ENCODE measurements around the gene CSE1L. TPM values are rescaled to one million over a fixed set of nuclear protein-coding genes. Genes with fewer than 3 reads are reported as not detected.

Gene CSE1L
- total and polyA plus RNA-seq, 8 donors, result 41.5 to 87.9 (median 75.8) TPM

DNA sequence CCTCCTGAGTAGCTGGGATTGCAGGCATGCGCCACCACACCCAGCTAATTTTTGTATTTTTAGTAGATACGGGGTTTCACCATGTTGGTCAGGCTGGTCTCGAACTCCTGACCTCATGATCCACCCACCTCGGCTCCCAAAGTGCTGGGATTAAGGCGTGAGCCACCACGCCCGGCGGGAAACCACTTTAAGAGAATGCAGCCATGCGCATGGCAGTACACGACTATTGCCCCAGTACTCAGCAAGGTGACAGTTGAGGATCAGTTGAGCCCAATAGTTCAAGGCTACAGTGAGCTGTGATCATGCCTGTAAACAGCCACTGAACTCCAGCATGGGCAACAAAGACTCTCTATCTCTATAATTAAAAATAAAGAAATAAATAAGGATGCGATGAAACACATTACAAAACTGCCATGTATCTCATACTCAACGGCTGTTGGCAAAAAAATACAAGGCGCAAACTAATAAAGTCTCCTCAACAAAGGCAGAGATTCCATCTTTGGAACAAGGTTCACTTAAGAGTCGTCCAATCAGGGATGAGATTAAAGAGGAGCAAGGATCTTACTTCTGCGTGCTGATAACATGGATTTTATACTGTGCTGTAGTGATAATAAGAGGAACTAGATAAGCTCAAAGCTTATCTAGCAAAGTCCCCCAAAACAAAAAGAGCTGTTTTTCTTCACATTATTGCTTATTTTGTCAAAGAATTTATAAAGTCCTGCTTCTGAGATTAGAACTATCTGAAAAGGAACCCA lies 90.9 kb downstream of the CSE1L start:
- Histone ChIP-seq H3K4me3 (no peak overlapping the region), H3K27ac (no peak overlapping the region), H3K36me3 (peaks cover 0 to 65% of the 10 kb centered on the region in 2 donors), H3K27me3 (no peaks in the 10 kb centered on the region), H3K9me3 (no peaks in the 10 kb centered on the region), H3K4me1 (peaks cover 0 to 15% of the 10 kb centered on the region in 2 donors)
- TF ChIP-seq, protein P1, sequence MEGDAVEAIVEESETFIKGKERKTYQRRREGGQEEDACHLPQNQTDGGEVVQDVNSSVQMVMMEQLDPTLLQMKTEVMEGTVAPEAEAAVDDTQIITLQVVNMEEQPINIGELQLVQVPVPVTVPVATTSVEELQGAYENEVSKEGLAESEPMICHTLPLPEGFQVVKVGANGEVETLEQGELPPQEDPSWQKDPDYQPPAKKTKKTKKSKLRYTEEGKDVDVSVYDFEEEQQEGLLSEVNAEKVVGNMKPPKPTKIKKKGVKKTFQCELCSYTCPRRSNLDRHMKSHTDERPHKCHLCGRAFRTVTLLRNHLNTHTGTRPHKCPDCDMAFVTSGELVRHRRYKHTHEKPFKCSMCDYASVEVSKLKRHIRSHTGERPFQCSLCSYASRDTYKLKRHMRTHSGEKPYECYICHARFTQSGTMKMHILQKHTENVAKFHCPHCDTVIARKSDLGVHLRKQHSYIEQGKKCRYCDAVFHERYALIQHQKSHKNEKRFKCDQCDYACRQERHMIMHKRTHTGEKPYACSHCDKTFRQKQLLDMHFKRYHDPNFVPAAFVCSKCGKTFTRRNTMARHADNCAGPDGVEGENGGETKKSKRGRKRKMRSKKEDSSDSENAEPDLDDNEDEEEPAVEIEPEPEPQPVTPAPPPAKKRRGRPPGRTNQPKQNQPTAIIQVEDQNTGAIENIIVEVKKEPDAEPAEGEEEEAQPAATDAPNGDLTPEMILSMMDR (IDR thresholded peaks at IDR 0.05), result no peak
- ATAC-seq (no peak), DNase-seq (no peak)
- intact Hi-C loops (cut with DNase I), result no loop called here

DNA sequence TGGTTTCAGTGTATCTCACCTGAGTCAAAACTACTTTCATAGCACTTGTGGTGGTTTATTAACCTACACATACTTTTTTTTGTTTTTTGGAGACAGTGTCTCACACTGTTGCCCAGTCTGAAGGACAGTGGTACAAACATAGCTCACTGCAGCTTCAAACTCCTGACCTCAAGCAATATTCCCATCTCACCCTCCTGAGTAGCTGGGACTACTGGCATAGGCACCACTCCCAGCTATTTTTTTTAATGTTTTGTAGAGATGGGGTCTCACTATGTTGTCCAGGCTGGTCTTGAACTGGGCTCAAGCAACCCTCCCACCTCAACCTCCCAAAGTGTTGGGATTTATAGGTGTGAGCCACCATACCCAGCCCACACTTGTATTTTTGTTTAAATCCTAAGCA lies 92.3 kb downstream of the CSE1L start:
- peaks cover 0 to 64% of the 10 kb centered on the region in 2 donors for H3K36me3 ChIP-seq
- TF ChIP-seq, protein P1 (IDR thresholded peaks at IDR 0.05), result no peak
- peaks cover 0 to 15% of the 10 kb centered on the region in 2 donors for H3K4me1 ChIP-seq
- no peaks in the 10 kb centered on the region for H3K27me3 ChIP-seq
- no peaks in the 10 kb centered on the region for H3K9me3 ChIP-seq
- intact Hi-C loops (cut with DNase I), result no loop called here
- DNase-seq (no peak), ATAC-seq (no peak)
- no peak overlapping the region for H3K27ac ChIP-seq
- H3K4me3 ChIP-seq, result no peak overlapping the region

DNA sequence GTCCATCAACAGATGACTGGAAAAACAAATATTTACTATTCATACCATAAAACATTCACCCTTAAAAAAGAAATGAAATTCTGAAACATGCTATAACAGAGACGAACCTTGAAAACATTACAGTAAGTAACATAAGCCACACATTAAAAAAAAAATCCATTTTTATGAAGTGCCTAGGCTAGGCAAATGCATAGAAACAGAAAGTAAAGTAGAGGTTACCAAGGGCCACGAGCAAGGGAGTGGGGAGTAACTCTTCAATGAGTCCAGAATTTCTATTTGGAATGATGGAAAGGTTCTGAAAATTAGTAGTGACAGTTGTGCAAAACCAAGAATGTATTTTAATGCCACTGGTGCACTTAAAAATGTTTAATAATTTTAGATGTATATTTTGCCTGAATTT lies 94.3 kb downstream of the CSE1L start:
- H3K27ac ChIP-seq, result no peak overlapping the region
- peaks cover 0 to 15% of the 10 kb centered on the region in 2 donors for H3K4me1 ChIP-seq
- H3K27me3 ChIP-seq, result no peaks in the 10 kb centered on the region
- TF ChIP-seq, protein P1 (IDR thresholded peaks at IDR 0.05), result no peak
- intact Hi-C loops (cut with DNase I), result no loop called here
- H3K9me3 ChIP-seq, result no peaks in the 10 kb centered on the region
- ATAC-seq (no peak), DNase-seq (no peak)
- H3K36me3 ChIP-seq, result peaks cover 0 to 62% of the 10 kb centered on the region in 2 donors
- no peak overlapping the region for H3K4me3 ChIP-seq

DNA sequence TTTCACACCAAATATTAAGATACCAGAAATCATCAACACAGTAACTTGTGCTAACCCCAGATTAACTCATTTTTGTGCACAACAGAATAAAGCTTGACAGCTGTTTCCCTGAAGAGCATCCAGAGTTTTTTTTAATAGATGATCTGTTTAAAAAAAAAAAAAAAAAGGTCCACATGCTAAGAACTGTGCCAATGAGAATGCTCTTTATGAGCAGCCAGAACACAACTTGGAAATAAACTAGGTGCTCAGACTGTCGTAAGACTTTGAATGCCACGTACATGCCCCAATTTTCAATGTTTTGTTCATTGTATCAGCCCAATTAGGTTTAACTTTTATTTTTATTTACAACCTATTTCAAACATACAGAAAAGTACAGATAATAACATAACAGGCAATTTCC lies 94.7 kb downstream of the CSE1L start:
- intact Hi-C loops (cut with DNase I), result no loop called here
- Histone ChIP-seq H3K4me1 (peaks cover 0 to 15% of the 10 kb centered on the region in 2 donors), H3K36me3 (peaks cover 0 to 62% of the 10 kb centered on the region in 2 donors), H3K4me3 (no peak overlapping the region), H3K9me3 (no peaks in the 10 kb centered on the region), H3K27me3 (no peaks in the 10 kb centered on the region), H3K27ac (no peak overlapping the region)
- DNase-seq (peak in 1 of 4 donors; percentile 32), ATAC-seq (no peak)
- TF ChIP-seq, protein P1 (IDR thresholded peaks at IDR 0.05), result no peak

Other genes starting within 250 kb of the CSE1L start
- gene PREX1, start 218.3 kb upstream of the CSE1L start, total RNA-seq, result 100 to 1,000 TPM in 1 of 2 donors, 10 to 100 TPM in 1; 40.6 to 111 TPM
- 10 to 100 TPM; 20.3 to 33.0 (median 24.5) TPM for gene PREX1, start 218.3 kb upstream of the CSE1L start, polyA plus RNA-seq (ENCODE audit: insufficient read length in 6 of 6)
- 10 to 100 TPM; 31.6 to 34.5 TPM for gene ARFGEF2, start 124.6 kb upstream of the CSE1L start, total RNA-seq
- 10 to 100 TPM; 22.1 to 23.9 (median 22.7) TPM for gene ARFGEF2, start 124.6 kb upstream of the CSE1L start, polyA plus RNA-seq (ENCODE audit: insufficient read length in 6 of 6)
- 10 to 100 TPM; 68.6 to 83.0 TPM for gene STAU1, start 142.0 kb downstream of the CSE1L start, total RNA-seq
- gene STAU1, start 142.0 kb downstream of the CSE1L start, polyA plus RNA-seq (ENCODE audit: insufficient read length in 6 of 6), result 100 to 1,000 TPM in 2 of 6 donors, 10 to 100 TPM in 4; 93.1 to 103 (median 99.2) TPM
- gene DDX27, start 173.1 kb downstream of the CSE1L start, total RNA-seq, result 10 to 100 TPM; 21.8 to 22.2 TPM
- gene DDX27, start 173.1 kb downstream of the CSE1L start, polyA plus RNA-seq (ENCODE audit: insufficient read length in 6 of 6), result 10 to 100 TPM; 45.6 to 49.5 (median 47.0) TPM
- gene ZNFX1, start 231.7 kb downstream of the CSE1L start, total RNA-seq, result 10 to 100 TPM; 39.6 to 41.0 TPM
- 10 to 100 TPM; 15.5 to 18.3 (median 16.5) TPM for gene ZNFX1, start 231.7 kb downstream of the CSE1L start, polyA plus RNA-seq (ENCODE audit: insufficient read length in 6 of 6)